ENCODE data around the gene CREBBP.

Gene CREBBP

GRCh38 chr16:3761375-3762106, 119.0 kb downstream of the CREBBP start:
- DNase-seq (ENCODE audit: low spot score in 2 of 2): no peak

GRCh38 chr16:3760518-3760917, 120.0 kb downstream of the CREBBP start:
- Histone ChIP-seq H3K4me1 (0 out of 2 replicates have a peak, but pooled peaks cover 3% of the 10 kb centered on the region), H3K36me3 (replicated peaks) (peaks cover 52% of the 10 kb centered on the region), H3K4me3 (no peak overlapping the region), H3K27me3 (ENCODE audit: low read depth) (no peaks in the 10 kb centered on the region), H3K9me3 (no peaks in the 10 kb centered on the region)
- in situ Hi-C loops (cut with MboI; ENCODE audit: low sequenced_read_pairs): no loop called here
- no peak for DNase-seq (ENCODE audit: low spot score in 2 of 2)

More at GRCh38 chr16:3761375-3762106, 119.0 kb downstream of the CREBBP start:
- no peaks in the 10 kb centered on the region for H3K9me3 ChIP-seq
- H3K27me3 ChIP-seq (ENCODE audit: low read depth): no peaks in the 10 kb centered on the region
- in situ Hi-C loops (cut with MboI; ENCODE audit: low sequenced_read_pairs): no loop called here
- peaks cover 56% of the 10 kb centered on the region for H3K36me3 ChIP-seq (replicated peaks)
- 0 out of 2 replicates have a peak, but pooled peaks cover 3% of the 10 kb centered on the region for H3K4me1 ChIP-seq
- H3K4me3 ChIP-seq: no peak overlapping the region

- Histone ChIP-seq H3K4me1 (0 out of 2 replicates have a peak, but pooled peaks cover 3% of the 10 kb centered on the region), H3K27me3 (ENCODE audit: low read depth) (no peaks in the 10 kb centered on the region), H3K4me3 (no peak overlapping the region), H3K9me3 (no peaks in the 10 kb centered on the region), H3K36me3 (replicated peaks) (peaks cover 54% of the 10 kb centered on the region)
- in situ Hi-C loops (cut with MboI; ENCODE audit: low sequenced_read_pairs): no loop called here
- DNase-seq (ENCODE audit: low spot score in 2 of 2): no peak
These were observed 120.8 kb downstream of the CREBBP start for GRCh38 chr16:3759736-3760135.

- DNase-seq (ENCODE audit: low spot score in 2 of 2): no peak
- H3K4me1 ChIP-seq: no peaks in the 10 kb centered on the region
- no peak overlapping the region for H3K4me3 ChIP-seq
- no peaks in the 10 kb centered on the region for H3K9me3 ChIP-seq
- H3K27me3 ChIP-seq (ENCODE audit: low read depth): no peaks in the 10 kb centered on the region
- peaks cover 66% of the 10 kb centered on the region for H3K36me3 ChIP-seq (replicated peaks)
- in situ Hi-C loops (cut with MboI; ENCODE audit: low sequenced_read_pairs): no loop called here
These were observed 124.4 kb downstream of the CREBBP start for GRCh38 chr16:3756113-3756512.

- H3K9me3 ChIP-seq: no peaks in the 10 kb centered on the region
- H3K4me3 ChIP-seq: no peak overlapping the region
- DNase-seq (ENCODE audit: low spot score in 2 of 2): no peak
- H3K36me3 ChIP-seq (replicated peaks): peaks cover 66% of the 10 kb centered on the region
- no peaks in the 10 kb centered on the region for H3K4me1 ChIP-seq
- in situ Hi-C loops (cut with MboI; ENCODE audit: low sequenced_read_pairs): no loop called here
- no peaks in the 10 kb centered on the region for H3K27me3 ChIP-seq (ENCODE audit: low read depth)
These were observed 125.3 kb downstream of the CREBBP start for GRCh38 chr16:3755249-3755648.

GRCh38 chr16:3754772-3755171, 125.7 kb downstream of the CREBBP start:
- no peaks in the 10 kb centered on the region for H3K27me3 ChIP-seq (ENCODE audit: low read depth)
- H3K36me3 ChIP-seq (replicated peaks): peaks cover 66% of the 10 kb centered on the region
- H3K4me1 ChIP-seq: no peaks in the 10 kb centered on the region
- H3K9me3 ChIP-seq: no peaks in the 10 kb centered on the region
- in situ Hi-C loops (cut with MboI; ENCODE audit: low sequenced_read_pairs): no loop called here
- H3K4me3 ChIP-seq: no peak overlapping the region
- no peak for DNase-seq (ENCODE audit: low spot score in 2 of 2)

- Histone ChIP-seq H3K36me3 (replicated peaks) (peaks cover 66% of the 10 kb centered on the region), H3K4me1 (no peaks in the 10 kb centered on the region), H3K9me3 (no peaks in the 10 kb centered on the region), H3K4me3 (no peak overlapping the region), H3K27me3 (ENCODE audit: low read depth) (no peaks in the 10 kb centered on the region)
- in situ Hi-C loops (cut with MboI; ENCODE audit: low sequenced_read_pairs): no loop called here
- DNase-seq (ENCODE audit: low spot score in 2 of 2): no peak
These were observed 126.3 kb downstream of the CREBBP start for GRCh38 chr16:3754081-3754703.

- Histone ChIP-seq H3K36me3 (replicated peaks) (peaks cover 59% of the 10 kb centered on the region), H3K4me3 (no peak overlapping the region), H3K27me3 (ENCODE audit: low read depth) (no peaks in the 10 kb centered on the region), H3K4me1 (no peaks in the 10 kb centered on the region), H3K9me3 (no peaks in the 10 kb centered on the region)
- in situ Hi-C loops (cut with MboI; ENCODE audit: low sequenced_read_pairs): no loop called here
- DNase-seq (ENCODE audit: low spot score in 2 of 2): no peak
These were observed 127.5 kb downstream of the CREBBP start for GRCh38 chr16:3752984-3753383.

- in situ Hi-C loops (cut with MboI; ENCODE audit: low sequenced_read_pairs): no loop called here
- no peaks in the 10 kb centered on the region for H3K27me3 ChIP-seq (ENCODE audit: low read depth)
- DNase-seq (ENCODE audit: low spot score in 2 of 2): no peak
- no peaks in the 10 kb centered on the region for H3K9me3 ChIP-seq
- H3K4me3 ChIP-seq: no peak overlapping the region
- no peaks in the 10 kb centered on the region for H3K4me1 ChIP-seq
- peaks cover 58% of the 10 kb centered on the region for H3K36me3 ChIP-seq (replicated peaks)
These were observed 128.6 kb downstream of the CREBBP start for GRCh38 chr16:3751878-3752277.

- H3K27me3 ChIP-seq (ENCODE audit: low read depth): no peaks in the 10 kb centered on the region
- no peak overlapping the region for H3K4me3 ChIP-seq
- H3K36me3 ChIP-seq (replicated peaks): peaks cover 55% of the 10 kb centered on the region
- DNase-seq (ENCODE audit: low spot score in 2 of 2): no peak
- H3K4me1 ChIP-seq: no peaks in the 10 kb centered on the region
- no peaks in the 10 kb centered on the region for H3K9me3 ChIP-seq
- in situ Hi-C loops (cut with MboI; ENCODE audit: low sequenced_read_pairs): no loop called here
These were observed 132.2 kb downstream of the CREBBP start for GRCh38 chr16:3748307-3748706.

GRCh38 chr16:3745751-3746355, 134.7 kb downstream of the CREBBP start:
- Histone ChIP-seq H3K4me1 (no peaks in the 10 kb centered on the region), H3K9me3 (no peaks in the 10 kb centered on the region), H3K36me3 (replicated peaks) (peaks cover 61% of the 10 kb centered on the region), H3K27me3 (ENCODE audit: low read depth) (no peaks in the 10 kb centered on the region), H3K4me3 (no peak overlapping the region)
- in situ Hi-C loops (cut with MboI; ENCODE audit: low sequenced_read_pairs): no loop called here
- DNase-seq (ENCODE audit: low spot score in 2 of 2): no peak

- H3K27me3 ChIP-seq (ENCODE audit: low read depth): no peaks in the 10 kb centered on the region
- H3K9me3 ChIP-seq: no peaks in the 10 kb centered on the region
- H3K36me3 ChIP-seq (replicated peaks): peaks cover 73% of the 10 kb centered on the region
- no peak for DNase-seq (ENCODE audit: low spot score in 2 of 2)
- H3K4me3 ChIP-seq: no peak overlapping the region
- H3K4me1 ChIP-seq: no peaks in the 10 kb centered on the region
- in situ Hi-C loops (cut with MboI; ENCODE audit: low sequenced_read_pairs): no loop called here
These were observed 136.5 kb downstream of the CREBBP start for GRCh38 chr16:3744018-3744417.

- in situ Hi-C loops (cut with MboI; ENCODE audit: low sequenced_read_pairs): no loop called here
These were observed 139.6 kb downstream of the CREBBP start for GRCh38 chr16:3740934-3741333.

GRCh38 chr16:3740186-3740585, 140.3 kb downstream of the CREBBP start:
- in situ Hi-C loops (cut with MboI; ENCODE audit: low sequenced_read_pairs): no loop called here
- no peaks in the 10 kb centered on the region for H3K27me3 ChIP-seq (ENCODE audit: low read depth)
- no peaks in the 10 kb centered on the region for H3K9me3 ChIP-seq
- peaks cover 85% of the 10 kb centered on the region for H3K36me3 ChIP-seq (replicated peaks)
- DNase-seq (ENCODE audit: low spot score in 2 of 2): no peak
- no peaks in the 10 kb centered on the region for H3K4me1 ChIP-seq
- H3K4me3 ChIP-seq: no peak overlapping the region

More at GRCh38 chr16:3740934-3741333, 139.6 kb downstream of the CREBBP start:
- H3K27me3 ChIP-seq (ENCODE audit: low read depth): no peaks in the 10 kb centered on the region
- DNase-seq (ENCODE audit: low spot score in 2 of 2): no peak
- H3K4me1 ChIP-seq: no peaks in the 10 kb centered on the region
- peaks cover 85% of the 10 kb centered on the region for H3K36me3 ChIP-seq (replicated peaks)
- no peaks in the 10 kb centered on the region for H3K9me3 ChIP-seq
- no peak overlapping the region for H3K4me3 ChIP-seq
